ENCODE data around the gene PLA2G5.

Gene PLA2G5

DNA sequence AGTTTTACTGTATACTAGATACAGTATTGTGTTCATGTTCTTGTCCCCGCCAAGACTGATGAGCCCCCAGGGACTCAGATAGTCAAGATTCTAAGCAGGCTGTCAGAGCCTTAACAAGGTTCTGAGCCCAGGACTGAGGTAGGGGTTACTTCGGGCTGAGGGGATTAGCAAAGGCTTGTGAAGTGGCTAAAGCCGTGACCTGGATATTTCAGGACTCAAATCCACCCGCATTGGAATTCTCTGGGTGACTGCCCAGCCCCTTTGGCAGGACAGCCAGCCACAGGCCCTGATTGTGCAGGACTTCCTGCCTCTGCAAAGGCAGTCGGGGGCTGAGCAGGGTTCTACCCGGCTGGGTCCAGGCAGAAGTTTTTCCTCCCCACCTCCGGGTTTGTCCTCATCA is at the start of gene PLA2G5:
Gene PLA2G5, plus strand, starts transcription at position 321 of the 400 bp plus-strand sequence. CDS start 14,637 bp downstream, outside the sequence.
- Histone ChIP-seq H4K20me1 (ENCODE audit: insufficient read depth, low read length) (no peaks in the 10 kb centered on the region), H3K9me3 (ENCODE audit: low read length) (no peaks in the 10 kb centered on the region), H3K4me3 (ENCODE audit: low read depth, low read length, poor library complexity, severe bottlenecking) (no peak within 1 kb of the TSS), H3K9ac (ENCODE audit: low read length) (no peak within 1 kb of the TSS), H3K36me3 (ENCODE audit: insufficient read depth, low read length) (no peaks in the 10 kb centered on the region), H3K27me3 (ENCODE audit: insufficient read depth, low read length) (no peaks in the 10 kb centered on the region), H3K4me1 (ENCODE audit: insufficient read depth, low read length, severe bottlenecking) (no peaks in the 10 kb centered on the region), H3K79me2 (ENCODE audit: insufficient read depth, low read length) (no peaks in the 10 kb centered on the region), H3K27ac (ENCODE audit: low read depth, low read length, poor library complexity, severe bottlenecking) (no peak within 1 kb of the TSS), H2AFZ (ENCODE audit: low read length) (no peak within 1 kb of the TSS), H3K4me2 (ENCODE audit: low read length) (no peak within 1 kb of the TSS), H3K9me2 (ENCODE audit: low read depth, low read length) (no peaks in the 10 kb centered on the region), H3F3A (ENCODE audit: insufficient read depth, low read length) (no peaks in the 10 kb centered on the region)
- no peak for TF ChIP-seq EZH2 (IDR thresholded peaks at IDR 0.05; ENCODE audit: borderline replicate concordance, low read length)
- TF ChIP-seq, protein P1, sequence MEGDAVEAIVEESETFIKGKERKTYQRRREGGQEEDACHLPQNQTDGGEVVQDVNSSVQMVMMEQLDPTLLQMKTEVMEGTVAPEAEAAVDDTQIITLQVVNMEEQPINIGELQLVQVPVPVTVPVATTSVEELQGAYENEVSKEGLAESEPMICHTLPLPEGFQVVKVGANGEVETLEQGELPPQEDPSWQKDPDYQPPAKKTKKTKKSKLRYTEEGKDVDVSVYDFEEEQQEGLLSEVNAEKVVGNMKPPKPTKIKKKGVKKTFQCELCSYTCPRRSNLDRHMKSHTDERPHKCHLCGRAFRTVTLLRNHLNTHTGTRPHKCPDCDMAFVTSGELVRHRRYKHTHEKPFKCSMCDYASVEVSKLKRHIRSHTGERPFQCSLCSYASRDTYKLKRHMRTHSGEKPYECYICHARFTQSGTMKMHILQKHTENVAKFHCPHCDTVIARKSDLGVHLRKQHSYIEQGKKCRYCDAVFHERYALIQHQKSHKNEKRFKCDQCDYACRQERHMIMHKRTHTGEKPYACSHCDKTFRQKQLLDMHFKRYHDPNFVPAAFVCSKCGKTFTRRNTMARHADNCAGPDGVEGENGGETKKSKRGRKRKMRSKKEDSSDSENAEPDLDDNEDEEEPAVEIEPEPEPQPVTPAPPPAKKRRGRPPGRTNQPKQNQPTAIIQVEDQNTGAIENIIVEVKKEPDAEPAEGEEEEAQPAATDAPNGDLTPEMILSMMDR (IDR thresholded peaks at IDR 0.05; ENCODE audit: low read length): no peak

DNA sequence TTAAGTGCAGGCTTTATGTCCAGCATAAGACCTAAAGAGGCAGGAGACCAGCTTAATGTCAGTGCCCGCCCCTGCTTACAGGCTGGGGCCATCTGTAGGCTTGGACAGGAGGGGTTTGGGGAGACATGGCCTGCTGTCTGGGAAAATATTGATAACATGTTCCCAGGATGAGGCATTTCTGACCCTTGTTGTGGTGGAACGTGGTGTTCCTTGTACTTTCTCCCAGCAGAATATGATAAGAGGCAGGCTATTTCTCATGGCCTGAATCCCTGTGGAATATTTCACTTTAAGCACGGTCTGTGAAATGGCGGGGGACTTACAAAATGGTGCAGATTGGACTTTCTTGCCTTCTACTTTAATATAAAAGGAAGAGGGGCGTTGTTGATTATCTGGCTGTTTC is 41.9 kb upstream of the PLA2G5 start:
- H3K9me2 ChIP-seq (ENCODE audit: low read depth, low read length): no peaks in the 10 kb centered on the region
- H3K27ac ChIP-seq (ENCODE audit: low read depth, low read length, poor library complexity, severe bottlenecking): no peak overlapping the region
- H3K27me3 ChIP-seq (ENCODE audit: insufficient read depth, low read length): 0 out of 2 replicates have a peak, but pooled peaks cover 6% of the 10 kb centered on the region
- no peak overlapping the region for H3K4me2 ChIP-seq (ENCODE audit: low read length)
- no peak overlapping the region for H2AFZ ChIP-seq (ENCODE audit: low read length)
- H3K9ac ChIP-seq (ENCODE audit: low read length): no peak overlapping the region
- H3F3A ChIP-seq (ENCODE audit: insufficient read depth, low read length): no peaks in the 10 kb centered on the region
- no peaks in the 10 kb centered on the region for H4K20me1 ChIP-seq (ENCODE audit: insufficient read depth, low read length)
- TF ChIP-seq EZH2 (IDR thresholded peaks at IDR 0.05; ENCODE audit: borderline replicate concordance, low read length): no peak
- TF ChIP-seq, protein P1 (IDR thresholded peaks at IDR 0.05; ENCODE audit: low read length): no peak
- no peaks in the 10 kb centered on the region for H3K36me3 ChIP-seq (ENCODE audit: insufficient read depth, low read length)
- no peaks in the 10 kb centered on the region for H3K9me3 ChIP-seq (ENCODE audit: low read length)
- H3K4me3 ChIP-seq (ENCODE audit: low read depth, low read length, poor library complexity, severe bottlenecking): no peak overlapping the region
- H3K79me2 ChIP-seq (ENCODE audit: insufficient read depth, low read length): no peaks in the 10 kb centered on the region
- no peaks in the 10 kb centered on the region for H3K4me1 ChIP-seq (ENCODE audit: insufficient read depth, low read length, severe bottlenecking)

- Histone ChIP-seq H3K9me3 (ENCODE audit: low read length) (no peaks in the 10 kb centered on the region), H3K36me3 (ENCODE audit: insufficient read depth, low read length) (no peaks in the 10 kb centered on the region), H3K9me2 (ENCODE audit: low read depth, low read length) (no peaks in the 10 kb centered on the region), H3K9ac (ENCODE audit: low read length) (no peak overlapping the region), H3K27ac (ENCODE audit: low read depth, low read length, poor library complexity, severe bottlenecking) (no peak overlapping the region), H3K4me2 (ENCODE audit: low read length) (no peak overlapping the region), H3F3A (ENCODE audit: insufficient read depth, low read length) (no peaks in the 10 kb centered on the region), H3K27me3 (ENCODE audit: insufficient read depth, low read length) (0 out of 2 replicates have a peak, but pooled peaks cover 6% of the 10 kb centered on the region), H3K4me1 (ENCODE audit: insufficient read depth, low read length, severe bottlenecking) (no peaks in the 10 kb centered on the region), H2AFZ (ENCODE audit: low read length) (no peak overlapping the region), H3K4me3 (ENCODE audit: low read depth, low read length, poor library complexity, severe bottlenecking) (no peak overlapping the region), H4K20me1 (ENCODE audit: insufficient read depth, low read length) (no peaks in the 10 kb centered on the region), H3K79me2 (ENCODE audit: insufficient read depth, low read length) (no peaks in the 10 kb centered on the region)
- TF ChIP-seq, protein P1 (IDR thresholded peaks at IDR 0.05; ENCODE audit: low read length): no peak
- TF ChIP-seq EZH2 (IDR thresholded peaks at IDR 0.05; ENCODE audit: borderline replicate concordance, low read length): no peak
Observed at GRCh38 chr1:20028726-20029125, 41.3 kb upstream of the PLA2G5 start.

Data from OCI-LY1 (cell line).